CD4-positive, alpha-beta T cell treated with Interleukin-2 at 100 ng/mL for 4 hours (primary cell): Measurements from ENCODE around the gene EIF2S2.

ENCODE experiments used
- DNase-seq: peaks from one replicate; pipeline ENCODE4 v3.0.0-alpha.2; 2020; ENCODE audit warnings: low spot score

The EIF2S2 gene

DNA sequence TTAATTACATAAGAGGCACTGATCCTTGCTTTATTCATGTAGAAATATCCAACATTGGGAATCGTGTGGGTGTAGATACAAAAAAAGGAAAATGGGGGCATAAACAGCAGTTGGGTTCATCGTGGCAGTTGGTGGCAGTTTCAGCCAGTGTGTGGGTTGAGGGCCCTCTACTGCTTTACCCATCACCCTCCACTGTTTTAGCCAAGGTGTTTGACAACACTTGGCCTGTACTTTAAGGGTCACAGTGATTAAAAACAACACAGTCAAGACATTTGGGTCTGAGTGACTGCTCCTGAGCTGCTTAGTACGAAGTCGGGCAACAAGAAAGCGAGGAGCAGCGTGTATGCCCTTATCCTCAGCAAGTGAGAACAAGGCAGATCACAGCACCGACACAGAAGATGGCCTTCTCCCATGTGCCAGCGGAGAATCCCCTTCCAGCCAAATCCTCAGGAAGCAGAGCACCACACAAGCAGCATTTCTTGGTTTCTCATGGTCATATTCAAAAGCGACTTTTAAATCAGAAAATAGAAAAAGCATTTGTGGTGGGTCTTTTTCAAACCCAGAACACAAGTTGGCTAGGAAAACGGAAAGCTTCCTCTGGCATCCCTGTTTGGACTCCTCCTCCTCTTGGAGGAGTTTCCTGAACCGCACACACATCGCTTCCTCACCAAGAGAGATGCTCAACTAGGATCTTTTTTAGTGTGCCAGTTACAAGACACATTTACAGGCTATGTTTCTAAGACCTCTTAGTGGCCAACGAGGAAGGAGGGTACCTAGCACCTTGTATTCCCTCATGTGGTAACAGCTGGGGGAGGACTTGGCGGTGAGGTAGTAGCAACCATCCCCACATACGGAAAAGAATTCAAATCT, 23.5 kb downstream of the EIF2S2 start:
- no peak for DNase-seq

DNA sequence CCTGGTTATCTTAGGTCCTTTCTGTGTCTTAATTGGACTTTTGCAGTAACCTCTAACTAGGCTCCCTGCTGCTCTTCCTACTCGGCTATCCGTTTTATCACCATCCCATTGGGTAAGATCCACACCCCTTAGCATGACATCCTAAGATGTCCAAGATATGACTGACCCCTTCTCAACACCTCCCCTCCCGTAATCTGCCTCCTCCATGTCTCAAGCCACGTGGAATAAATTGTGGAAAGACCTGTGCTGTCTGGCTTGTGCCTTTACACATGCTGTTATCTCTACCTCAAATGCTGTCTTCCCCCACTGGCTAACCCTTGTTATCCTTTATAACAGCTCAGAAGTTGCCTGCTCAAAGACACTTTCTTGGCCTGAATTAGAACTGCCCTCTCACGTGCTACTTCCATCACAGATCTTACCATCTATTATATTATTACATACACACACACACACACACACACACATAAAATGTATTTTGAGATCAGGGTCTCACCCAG, 26.5 kb downstream of the EIF2S2 start:
- DNase-seq = no peak

DNA sequence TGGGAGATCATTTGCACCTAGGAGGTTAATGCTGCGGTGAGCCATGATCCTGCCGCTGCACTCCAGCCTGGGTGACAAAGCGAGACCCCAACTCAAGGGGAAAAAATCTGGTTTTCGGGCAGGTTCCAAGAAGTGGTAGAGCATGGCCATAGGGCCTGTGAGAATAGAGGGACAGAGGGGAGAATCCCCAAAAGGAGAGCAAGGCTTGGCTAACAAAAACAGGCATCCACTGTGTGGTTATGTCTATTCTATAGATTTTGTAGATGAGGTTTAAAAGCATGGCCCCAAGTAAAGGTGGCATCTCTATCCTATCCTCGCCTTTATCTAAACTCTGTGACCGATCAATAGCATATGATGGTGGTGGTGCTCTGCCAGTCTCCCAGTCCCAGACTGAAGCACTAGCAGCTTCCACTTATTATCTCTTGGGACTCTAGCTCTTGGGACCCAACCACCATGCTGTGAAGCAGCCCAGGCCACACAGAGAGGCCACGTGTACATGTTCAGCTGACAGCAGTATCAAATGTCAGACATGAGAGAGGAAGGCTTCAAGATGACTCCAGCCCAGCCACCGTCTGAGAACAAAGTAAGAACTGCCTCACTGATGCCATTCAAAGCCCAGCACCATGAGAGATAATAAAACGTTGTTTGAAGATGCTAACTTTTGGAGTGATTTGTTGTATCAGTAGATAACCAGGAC, 27.7 kb downstream of the EIF2S2 start:
- DNase-seq = no peak

DNA sequence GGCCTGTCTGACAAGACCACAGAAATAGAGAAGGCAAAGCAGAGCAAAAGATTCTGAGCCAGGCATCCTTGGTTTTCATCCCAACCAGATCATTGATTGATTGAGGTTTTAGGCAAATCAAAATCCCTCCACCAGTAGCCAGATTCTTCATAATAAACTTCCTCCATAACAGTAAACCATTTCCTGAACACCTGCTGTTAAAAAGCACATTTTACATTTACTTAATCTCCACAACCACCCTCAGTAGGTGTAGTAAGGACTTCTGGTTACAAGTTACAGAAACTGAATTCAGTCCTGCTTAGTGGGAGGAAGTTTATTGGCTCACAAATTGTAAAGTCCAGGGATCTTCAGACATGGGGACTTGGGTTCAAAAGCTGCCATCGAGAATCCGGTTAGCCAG, 28.3 kb downstream of the EIF2S2 start:
- DNase-seq = no peak

DNA sequence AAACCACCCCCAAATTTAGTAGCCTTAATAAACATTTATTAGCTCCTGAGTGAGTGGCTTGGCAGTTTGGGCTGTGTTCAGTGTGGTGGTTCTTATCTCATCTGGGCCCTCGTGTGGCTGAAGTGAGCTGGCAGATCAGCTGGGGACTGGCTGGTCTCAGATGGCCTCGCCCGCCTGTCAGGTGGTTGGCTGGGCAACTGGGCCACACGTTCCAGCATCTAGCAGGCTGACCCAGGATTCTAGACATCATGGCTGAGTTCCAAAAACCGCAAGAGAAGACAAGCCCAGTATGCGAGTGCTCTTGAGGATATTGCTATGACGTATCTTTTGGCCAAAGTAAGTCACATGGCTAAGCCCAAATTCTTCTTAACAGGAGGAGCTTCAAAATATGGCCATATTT, 28.9 kb downstream of the EIF2S2 start:
- DNase-seq = no peak

DNA sequence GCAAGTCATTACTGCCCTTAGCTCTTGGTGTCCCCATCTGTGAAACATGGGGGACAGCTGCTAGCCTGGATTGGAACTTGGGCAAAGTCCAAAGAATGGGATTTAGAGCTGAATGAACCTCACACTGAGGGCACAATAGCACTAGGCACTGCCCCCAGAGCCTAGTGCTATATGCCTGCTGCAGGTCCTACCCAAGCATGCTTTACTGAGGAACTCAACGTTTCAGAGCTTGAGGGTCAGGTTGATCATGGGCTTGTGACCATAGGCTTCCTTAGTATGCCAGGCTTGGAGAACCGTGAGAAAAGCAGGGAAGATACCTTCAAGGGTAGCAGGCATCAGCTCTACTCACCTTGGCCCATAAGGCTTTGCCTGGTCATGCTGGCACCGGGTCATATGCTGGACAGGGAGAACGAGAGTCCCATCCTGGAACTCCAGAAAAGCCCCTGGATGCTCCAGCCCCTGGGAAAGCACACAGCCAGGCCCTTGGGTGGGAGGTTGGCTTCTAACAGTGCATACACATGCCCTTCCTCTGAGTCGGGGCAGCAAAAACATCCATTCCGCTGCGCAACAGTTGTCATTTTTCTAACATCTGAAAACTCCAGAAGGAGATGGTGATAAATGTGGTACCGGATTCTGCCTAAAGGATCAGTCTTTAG, 29.7 kb downstream of the EIF2S2 start:
- DNase-seq = no peak

DNA sequence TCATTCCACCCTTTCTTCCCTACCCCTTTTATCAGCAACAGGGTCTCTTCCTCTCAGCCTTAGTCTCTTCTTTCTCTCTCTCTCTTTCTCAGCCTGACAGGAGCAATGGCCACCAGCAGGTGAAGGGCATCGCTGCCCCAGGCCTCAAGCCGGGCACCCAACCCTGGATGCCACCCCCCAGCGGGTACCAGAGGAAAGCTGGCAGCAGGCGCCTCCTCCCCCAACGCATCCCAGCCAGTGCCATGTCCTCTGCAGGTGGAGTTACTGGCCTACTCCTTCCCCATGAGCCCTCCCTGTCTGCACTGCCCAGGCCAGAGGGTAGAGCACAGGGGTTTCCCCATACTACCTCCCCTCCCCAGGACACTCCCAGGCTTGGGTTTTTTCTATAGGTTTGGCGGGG, 32.2 kb downstream of the EIF2S2 start:
- no peak for DNase-seq

DNA sequence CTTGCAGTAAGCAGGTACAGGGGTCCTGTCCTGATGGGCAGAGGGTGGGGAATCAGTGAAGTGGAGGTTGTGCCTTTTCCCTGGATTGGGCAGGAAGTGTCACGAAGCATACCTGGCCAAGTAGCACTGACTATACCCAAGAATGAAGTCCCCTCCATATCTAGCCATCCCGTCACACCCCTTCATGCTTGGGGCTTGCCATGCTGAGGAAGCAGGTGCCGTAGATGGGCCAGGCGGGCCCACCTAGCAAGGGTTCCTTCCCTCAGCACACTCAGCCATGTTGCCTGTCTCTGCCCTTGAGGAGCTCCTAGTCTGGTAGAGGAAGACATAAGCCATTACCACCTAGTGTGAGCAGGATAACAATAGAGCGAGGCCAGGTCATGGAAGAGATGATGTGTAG, 33.5 kb downstream of the EIF2S2 start:
- DNase-seq = no peak

DNA sequence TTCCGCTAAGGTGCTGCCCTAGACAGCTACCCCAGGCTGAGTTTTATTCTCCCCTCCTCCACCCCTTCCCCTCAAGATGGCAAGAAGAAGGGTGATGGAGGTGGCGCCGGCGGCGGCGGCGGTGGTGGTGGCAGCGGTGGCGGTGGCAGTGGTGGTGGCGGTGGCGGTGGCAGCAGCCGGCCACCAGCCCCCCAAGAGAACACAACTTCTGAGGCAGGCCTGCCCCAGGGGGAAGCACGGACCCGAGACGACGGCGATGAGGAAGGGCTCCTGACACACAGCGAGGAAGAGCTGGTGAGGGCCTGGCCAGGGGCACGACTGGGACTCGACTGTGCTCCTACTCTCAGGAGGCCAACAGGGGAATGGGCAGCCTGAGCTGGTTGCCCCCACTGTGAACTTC, 35.1 kb downstream of the EIF2S2 start:
- DNase-seq = no peak

DNA sequence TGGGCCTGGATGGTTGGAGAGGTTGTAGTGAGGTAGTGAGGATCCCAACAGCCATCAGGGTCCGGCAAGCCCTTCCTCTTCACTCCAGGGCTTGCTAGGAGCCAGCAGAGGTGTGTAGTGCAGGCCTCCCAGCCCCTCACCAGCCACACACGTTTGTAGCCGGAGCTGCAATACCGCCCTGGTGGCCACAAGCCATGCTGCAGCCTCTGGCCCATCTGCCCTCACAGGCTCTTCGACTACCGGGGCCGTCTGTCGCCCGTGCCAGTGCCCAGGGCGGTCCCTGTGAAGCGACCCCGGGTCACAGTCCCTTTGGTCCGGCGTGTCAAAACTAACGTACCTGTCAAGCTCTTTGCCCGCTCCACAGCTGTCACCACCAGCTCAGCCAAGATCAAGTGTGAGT, 36.4 kb downstream of the EIF2S2 start:
- no peak for DNase-seq

DNA sequence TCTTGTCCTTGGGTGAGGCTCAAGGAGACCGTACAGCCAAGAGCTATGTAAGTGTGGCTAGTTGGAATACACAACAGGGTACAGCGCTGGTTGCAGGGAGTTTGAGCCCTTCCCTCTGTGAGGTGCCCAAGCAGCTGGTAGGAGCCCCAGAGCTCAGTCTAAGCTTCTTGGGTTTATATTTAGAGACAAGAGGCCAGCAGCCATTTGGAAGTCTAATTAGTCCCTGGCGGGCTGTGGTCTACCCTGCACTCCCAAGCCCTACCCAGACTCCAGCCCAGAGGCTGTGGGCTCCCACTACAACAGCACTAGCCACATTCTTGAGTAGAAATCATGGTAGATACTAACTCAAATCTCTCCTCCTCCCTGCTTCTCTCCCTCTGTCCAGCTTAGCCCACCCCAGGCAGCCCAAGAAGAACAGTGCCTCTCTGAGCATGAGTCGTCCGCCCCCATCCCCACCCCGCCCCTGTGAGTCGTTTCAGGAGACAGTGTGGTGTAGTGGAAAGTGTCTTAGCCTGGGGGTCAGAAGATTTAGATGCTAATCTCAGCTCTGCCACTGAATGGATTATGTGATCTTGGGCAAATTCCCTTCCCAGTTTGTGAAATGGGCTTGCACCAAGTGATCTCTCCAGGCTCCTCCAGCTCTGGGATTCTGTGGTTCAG, 37.8 kb downstream of the EIF2S2 start:
- DNase-seq = no peak

DNA sequence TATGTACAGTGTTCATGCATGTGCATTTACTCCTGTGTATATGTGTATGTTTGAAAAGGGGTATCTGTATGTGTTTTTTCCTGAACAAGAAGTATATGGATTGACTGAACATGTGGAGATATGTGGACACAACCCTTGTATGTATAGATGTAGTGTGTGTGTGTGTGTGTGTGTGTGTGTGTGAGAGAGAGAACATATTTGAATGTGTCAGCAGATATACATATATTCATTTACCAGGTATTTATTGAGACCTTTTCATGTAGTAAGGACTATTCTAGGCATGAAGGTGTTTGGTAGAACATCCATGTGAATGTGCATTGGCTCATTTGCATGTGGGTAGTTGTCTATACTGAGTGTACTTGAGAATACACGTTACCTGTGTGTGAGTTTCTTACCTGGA, 39.3 kb downstream of the EIF2S2 start:
- DNase-seq = no peak

DNA sequence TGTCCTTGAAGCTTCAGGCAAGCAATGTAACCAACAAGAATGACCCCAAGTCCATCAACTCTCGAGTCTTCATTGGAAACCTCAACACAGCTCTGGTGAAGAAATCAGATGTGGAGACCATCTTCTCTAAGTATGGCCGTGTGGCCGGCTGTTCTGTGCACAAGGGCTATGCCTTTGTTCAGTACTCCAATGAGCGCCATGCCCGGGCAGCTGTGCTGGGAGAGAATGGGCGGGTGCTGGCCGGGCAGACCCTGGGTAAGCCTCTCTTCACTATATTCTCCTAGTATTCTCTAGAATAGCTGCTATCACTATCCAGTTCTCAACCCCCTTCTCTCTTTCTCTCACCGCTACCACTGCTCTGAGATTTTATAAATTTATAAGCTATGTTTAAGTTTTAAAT, 40.0 kb downstream of the EIF2S2 start:
- DNase-seq = no peak

DNA sequence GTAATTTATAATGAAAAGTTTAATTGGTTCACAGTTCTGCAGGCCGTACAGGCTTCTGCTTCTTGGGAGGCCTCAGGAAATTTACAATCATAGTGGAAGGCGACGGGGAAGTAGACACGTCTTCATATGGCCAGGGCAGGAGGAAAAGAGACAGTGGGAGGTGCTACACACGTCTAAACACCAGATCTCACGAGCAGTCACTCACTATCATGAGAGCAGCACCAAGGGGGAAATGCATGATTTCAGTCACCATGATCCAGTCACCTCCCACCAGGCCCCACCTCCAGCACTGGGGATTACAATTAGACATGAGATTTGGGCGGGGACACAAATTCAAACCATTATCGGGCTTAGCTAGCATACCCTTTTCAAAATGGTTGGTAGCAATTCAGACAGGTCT, 41.2 kb downstream of the EIF2S2 start:
- DNase-seq = no peak

DNA sequence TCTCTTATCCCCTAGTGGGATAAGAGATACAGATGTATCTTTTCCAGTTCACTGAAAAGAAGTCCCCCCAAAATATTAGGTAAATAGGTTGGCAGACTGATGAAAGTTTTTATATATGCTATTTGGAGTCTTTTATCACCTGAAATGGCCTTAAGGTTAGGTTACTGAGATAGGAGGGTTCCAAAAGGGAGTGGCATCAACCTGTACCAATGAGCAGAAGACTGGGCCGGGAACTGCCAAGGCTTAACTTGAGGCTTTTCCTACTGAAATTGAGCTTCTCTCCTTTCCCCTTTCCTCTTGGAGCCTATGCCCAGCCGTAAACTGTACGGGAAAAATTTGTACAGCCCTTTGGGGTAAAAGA, 42.0 kb downstream of the EIF2S2 start:
- DNase-seq = no peak

DNA sequence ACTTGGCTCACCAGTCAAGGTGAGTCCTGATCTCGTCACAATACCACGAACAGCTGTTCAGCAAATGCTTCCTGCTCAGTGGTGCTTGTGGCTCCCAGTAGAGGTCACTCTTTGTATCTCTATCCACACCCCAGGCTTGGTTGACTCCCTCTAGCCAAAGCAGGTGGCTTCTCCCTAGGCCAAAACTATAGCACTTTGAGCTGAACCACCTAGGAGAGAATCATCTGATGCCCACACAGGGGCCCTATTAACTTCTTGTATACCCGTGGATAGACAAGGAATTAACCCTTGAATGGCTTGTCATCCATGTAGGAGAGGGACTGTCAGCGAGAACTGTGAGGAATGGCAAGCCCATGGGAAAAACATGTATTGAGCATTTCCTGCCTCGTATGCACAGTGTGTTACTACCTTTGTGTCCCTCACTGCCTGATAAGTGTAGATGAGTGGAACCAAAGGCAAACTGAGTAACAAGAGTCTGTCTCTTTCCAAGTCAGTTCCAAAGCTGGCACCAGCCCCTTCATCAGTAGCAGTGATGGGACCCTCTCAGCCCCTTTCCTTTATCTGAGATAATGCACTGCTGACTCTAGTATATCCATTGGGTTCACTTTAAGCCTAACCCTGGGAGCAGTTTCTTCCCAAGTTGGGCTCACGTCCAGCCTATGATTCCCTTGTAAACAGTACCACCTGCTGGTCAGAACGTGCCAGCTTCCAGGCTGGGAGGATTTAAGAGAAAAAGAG, 42.5 kb downstream of the EIF2S2 start:
- DNase-seq = peak; percentile 65

DNA sequence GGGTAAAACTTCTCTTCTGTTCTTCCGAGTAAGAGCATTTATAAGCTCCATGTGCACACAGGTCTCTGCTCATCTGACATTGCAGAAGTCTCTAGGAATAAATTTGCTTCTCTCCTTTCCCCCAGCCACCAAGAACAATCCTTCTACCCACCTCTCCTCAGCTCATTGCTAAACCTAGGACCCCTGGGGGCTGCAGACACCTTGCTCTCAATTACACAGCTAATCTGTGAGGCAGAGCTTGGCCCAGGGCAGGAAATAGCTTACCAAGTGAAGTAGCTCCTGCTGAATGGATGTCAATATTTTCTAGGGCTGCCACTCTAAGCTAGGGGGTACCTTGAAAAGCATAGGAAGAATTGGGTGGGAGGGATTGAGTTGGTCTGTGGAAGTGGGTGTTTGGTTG, 44.0 kb downstream of the EIF2S2 start:
- DNase-seq = no peak

DNA sequence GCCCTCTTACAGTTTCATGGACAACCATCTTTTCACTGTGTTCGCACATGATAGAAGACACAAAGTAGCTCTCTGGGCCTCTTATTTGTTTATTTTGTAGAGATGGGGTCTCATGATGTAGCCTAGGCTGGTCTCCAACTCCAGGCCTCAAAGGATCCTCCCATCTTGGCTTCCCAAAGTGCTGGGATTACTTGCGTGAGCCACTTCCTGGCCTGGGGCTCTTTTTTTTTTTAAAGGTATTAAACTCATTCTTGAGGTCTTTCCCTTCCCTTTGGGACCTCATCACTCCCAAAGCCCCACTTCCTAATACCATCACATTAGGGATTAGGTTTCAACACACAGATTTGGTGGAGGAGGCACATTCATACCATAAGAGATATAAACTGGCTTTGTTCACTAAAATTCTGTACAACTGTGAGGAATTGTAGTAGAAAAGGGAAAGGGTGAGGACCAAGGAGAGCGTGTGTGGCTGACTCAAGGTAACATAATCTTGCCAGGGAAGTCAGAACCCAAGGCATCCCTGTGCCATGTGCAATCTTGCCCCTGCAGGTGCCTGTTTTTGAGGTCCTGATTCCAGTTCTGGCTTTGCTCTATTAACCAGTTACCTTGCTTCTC, 45.5 kb downstream of the EIF2S2 start:
- DNase-seq = no peak

DNA sequence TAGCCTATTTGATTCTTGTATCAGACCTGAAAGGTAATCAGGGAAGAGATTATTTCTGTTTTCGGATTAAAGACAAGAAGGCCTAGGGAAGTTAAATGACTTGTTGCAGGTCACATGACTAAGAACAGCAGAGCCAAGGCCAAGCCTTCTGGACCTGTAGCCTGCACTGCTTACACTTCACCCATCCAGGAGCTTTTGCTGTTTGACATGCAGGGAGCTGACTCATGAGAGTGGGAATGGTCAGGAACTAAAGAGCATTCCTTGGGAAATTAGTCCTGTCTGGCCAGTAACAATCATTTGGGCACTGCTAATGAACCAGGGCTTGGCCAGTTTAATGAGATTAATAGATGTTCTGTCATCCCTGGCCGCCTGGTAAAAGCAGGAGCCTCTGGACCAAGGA, 46.8 kb downstream of the EIF2S2 start:
- no peak for DNase-seq

DNA sequence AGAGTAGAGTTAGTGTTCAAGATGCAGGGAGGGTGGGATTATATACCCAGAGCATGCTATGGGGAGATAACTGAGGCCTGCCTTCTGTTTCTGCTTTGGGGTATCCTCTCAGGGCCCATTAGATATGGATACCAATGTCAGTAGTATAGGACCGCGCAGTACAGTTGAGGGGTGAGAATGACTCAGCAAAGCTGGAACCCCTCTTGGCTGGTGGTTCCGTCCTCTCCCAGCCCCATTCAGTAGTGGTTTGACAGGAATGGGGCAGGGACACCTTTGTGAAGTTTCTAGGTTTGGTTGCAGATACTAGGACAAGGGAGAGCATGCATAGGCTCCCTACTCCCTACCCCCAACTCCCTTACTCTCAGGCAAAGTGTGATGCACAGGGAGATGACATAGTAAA, 47.8 kb downstream of the EIF2S2 start:
- no peak for DNase-seq
